ENCODE measurements around the gene SORL1.

DNA sequence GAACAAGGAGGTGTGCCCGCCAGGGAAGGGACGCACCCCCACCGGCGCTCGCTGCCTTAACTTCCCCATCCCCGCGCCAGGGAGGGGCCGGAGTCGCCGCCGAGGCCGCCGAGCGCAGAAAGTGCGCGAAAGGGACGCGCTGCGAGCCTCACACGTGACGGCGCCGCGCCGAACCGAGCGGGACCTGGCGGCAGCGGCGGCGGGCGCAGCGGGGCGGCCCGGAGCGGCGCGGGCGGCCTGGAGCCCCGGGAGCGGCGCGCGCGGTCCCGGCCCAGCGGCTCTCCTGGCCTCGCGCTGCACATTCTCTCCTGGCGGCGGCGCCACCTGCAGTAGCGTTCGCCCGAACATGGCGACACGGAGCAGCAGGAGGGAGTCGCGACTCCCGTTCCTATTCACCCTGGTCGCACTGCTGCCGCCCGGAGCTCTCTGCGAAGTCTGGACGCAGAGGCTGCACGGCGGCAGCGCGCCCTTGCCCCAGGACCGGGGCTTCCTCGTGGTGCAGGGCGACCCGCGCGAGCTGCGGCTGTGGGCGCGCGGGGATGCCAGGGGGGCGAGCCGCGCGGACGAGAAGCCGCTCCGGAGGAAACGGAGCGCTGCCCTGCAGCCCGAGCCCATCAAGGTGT is at the start of gene SORL1:
- TF ChIP-seq, protein P1, sequence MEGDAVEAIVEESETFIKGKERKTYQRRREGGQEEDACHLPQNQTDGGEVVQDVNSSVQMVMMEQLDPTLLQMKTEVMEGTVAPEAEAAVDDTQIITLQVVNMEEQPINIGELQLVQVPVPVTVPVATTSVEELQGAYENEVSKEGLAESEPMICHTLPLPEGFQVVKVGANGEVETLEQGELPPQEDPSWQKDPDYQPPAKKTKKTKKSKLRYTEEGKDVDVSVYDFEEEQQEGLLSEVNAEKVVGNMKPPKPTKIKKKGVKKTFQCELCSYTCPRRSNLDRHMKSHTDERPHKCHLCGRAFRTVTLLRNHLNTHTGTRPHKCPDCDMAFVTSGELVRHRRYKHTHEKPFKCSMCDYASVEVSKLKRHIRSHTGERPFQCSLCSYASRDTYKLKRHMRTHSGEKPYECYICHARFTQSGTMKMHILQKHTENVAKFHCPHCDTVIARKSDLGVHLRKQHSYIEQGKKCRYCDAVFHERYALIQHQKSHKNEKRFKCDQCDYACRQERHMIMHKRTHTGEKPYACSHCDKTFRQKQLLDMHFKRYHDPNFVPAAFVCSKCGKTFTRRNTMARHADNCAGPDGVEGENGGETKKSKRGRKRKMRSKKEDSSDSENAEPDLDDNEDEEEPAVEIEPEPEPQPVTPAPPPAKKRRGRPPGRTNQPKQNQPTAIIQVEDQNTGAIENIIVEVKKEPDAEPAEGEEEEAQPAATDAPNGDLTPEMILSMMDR (IDR thresholded peaks at IDR 0.05): peak; percentile 38 to 83 (median 48)
- TF ChIP-seq POLR2A (IDR thresholded peaks at IDR 0.05): no peak

Measured in testis (tissue), 2 donors.